ENCODE data around the gene SINHCAF. TPM values are rescaled to one million over a fixed set of nuclear protein-coding genes. Genes with fewer than 3 reads are reported as not detected.
A peak's percentile ranks its signal among the peaks of the same experiment; 100 is the strongest.

SINHCAF gene
- total and polyA plus RNA-seq, 2 donors (not counting 1 experiment from before 2014, with no cell fraction given) = 13.2 to 16.4 TPM

GRCh38 chr12:31316891-31317290 is 9.1 kb downstream of the SINHCAF start:
- Histone ChIP-seq H3K9me3 (ENCODE audit: control insufficient read depth, insufficient read depth, low read depth, low read length) (no peaks in the 10 kb centered on the region), H3K4me3 (replicated peaks in 1 of 4; ENCODE audit: control extremely low read depth in 1 of 4, insufficient read depth in 1 of 4, low read depth in 3 of 4, low read length in 4 of 4) (peak overlapping the region; percentile 55 to 71 (median 64)), H3K79me2 (ENCODE audit: control insufficient read depth, insufficient read depth, low read length) (peaks cover 55% of the 10 kb centered on the region), H3K4me1 (ENCODE audit: control insufficient read depth, extremely low read depth, insufficient read depth, low read length) (no peaks in the 10 kb centered on the region), H3K9ac (ENCODE audit: insufficient read depth, low read length) (no peak overlapping the region), H3K36me3 (ENCODE audit: control insufficient read depth, insufficient read depth, low read length) (no peaks in the 10 kb centered on the region), H3K27ac (ENCODE audit: insufficient read depth, low read length) (peak overlapping the region; percentile 67), H3K27me3 (ENCODE audit: control insufficient read depth, insufficient read depth, low read length) (no peaks in the 10 kb centered on the region), H4K20me1 (ENCODE audit: control insufficient read depth, extremely low read depth, insufficient read depth, low read length) (no peaks in the 10 kb centered on the region), H3K4me2 (ENCODE audit: extremely low read depth, insufficient read depth, low read length) (peak overlapping the region; percentile 93), H2AFZ (ENCODE audit: low read length) (no peak overlapping the region)
- no peak for DNase-seq (ENCODE audit: low read depth in 2 of 2)
- TF ChIP-seq EZH2 (IDR thresholded peaks at IDR 0.05; ENCODE audit: low read length, missing control alignments) (no peak), CTCF (conservative IDR thresholded peaks at IDR 0.05 in 1 of 2, IDR thresholded peaks at IDR 0.05 in 1 of 2; ENCODE audit: low read depth in 1 of 2, low read length in 2 of 2) (no peak)

GRCh38 chr12:31315784-31316465 is 10.0 kb downstream of the SINHCAF start:
- H3K79me2 ChIP-seq (ENCODE audit: control insufficient read depth, insufficient read depth, low read length) = peaks cover 48% of the 10 kb centered on the region

More at GRCh38 chr12:31315784-31316465, 10.0 kb downstream of the SINHCAF start:
- no peaks in the 10 kb centered on the region for H4K20me1 ChIP-seq (ENCODE audit: control insufficient read depth, extremely low read depth, insufficient read depth, low read length)
- no peaks in the 10 kb centered on the region for H3K36me3 ChIP-seq (ENCODE audit: control insufficient read depth, insufficient read depth, low read length)
- H3K4me1 ChIP-seq (ENCODE audit: control insufficient read depth, extremely low read depth, insufficient read depth, low read length) = no peaks in the 10 kb centered on the region
- H3K9ac ChIP-seq (ENCODE audit: insufficient read depth, low read length) = no peak overlapping the region
- H3K27ac ChIP-seq (ENCODE audit: insufficient read depth, low read length) = no peak overlapping the region
- no peak overlapping the region for H2AFZ ChIP-seq (ENCODE audit: low read length)
- no peak for DNase-seq (ENCODE audit: low read depth in 2 of 2)
- no peaks in the 10 kb centered on the region for H3K9me3 ChIP-seq (ENCODE audit: control insufficient read depth, insufficient read depth, low read depth, low read length)
- no peak overlapping the region for H3K4me2 ChIP-seq (ENCODE audit: extremely low read depth, insufficient read depth, low read length)
- TF ChIP-seq EZH2 (IDR thresholded peaks at IDR 0.05; ENCODE audit: low read length, missing control alignments) (no peak), CTCF (conservative IDR thresholded peaks at IDR 0.05 in 1 of 2, IDR thresholded peaks at IDR 0.05 in 1 of 2; ENCODE audit: low read depth in 1 of 2, low read length in 2 of 2) (no peak)
- no peaks in the 10 kb centered on the region for H3K27me3 ChIP-seq (ENCODE audit: control insufficient read depth, insufficient read depth, low read length)
- no peak overlapping the region for H3K4me3 ChIP-seq (replicated peaks in 1 of 4; ENCODE audit: control extremely low read depth in 1 of 4, insufficient read depth in 1 of 4, low read depth in 3 of 4, low read length in 4 of 4)
